TTC549 (cell line): Measurements from ENCODE around the gene FABP3.

Source experiments
- FAIRE-seq: peaks from 2 replicates; lab custom pipeline; 2012; peaks lifted over from hg19 to GRCh38; lab: Jason Lieb, UNC

FABP3 gene

DNA sequence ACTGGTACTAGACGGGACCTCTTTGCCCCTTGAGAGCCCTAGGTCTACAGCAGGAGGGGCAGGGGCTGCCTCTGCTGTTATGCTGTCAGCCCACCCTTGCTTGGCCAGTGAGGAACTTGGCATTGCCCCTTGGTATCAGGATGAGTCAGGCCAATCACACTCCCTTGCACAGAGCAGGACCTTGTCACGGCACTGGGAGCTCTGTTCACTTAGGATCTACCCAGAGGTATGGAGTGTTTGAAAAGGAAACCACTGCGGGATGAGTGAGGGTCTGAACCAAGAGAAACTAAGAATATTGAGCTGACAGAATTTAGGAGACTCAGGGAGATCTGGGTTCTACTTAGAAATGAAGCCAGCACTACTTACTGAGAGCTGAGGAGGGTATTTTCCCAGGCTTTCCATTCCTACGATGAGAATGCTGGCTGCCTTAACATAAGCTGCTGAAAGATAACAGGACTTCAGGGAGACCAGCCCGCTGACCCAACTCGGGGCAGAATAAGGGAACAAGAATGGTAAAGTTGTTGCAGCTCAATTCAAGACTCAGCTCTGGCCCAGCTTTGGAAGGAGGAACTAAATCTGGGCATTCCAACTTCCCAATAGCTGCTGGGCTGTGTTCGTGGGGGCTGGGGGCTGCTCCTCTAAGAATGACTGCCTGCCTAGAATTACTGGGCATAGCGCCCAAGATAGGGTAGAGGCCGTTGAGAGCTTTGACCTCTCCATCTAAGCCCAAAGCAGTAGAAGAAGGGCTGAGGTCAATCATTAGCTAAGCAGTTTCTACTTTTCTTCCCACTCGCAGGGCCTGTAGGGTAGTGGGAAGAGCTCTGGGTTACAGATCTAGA is 1.5 kb downstream of the FABP3 start:
- no peak for FAIRE-seq

DNA sequence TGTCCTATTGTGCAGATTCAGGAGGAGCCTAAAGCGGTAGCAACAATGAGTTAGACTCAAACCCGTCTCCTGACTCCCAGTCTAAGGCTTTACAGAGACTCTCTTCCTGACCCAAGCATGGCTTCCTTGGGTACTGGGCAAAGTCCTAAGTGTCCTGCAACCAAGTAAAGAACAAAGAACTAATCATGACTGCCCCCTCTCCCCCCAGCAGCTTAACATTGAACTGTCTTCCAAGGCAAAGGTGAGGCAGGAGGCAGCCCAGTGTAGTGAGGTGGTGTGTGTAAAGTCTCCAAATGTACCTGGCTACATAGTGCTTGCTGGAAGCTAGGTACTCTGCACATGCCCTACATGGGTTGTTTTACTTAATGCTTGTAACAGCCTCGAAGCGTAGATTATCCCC is 2.3 kb downstream of the FABP3 start:
- no peak for FAIRE-seq

- FAIRE-seq = no peak
Observed at GRCh38 chr1:31370021-31370420, 2.9 kb downstream of the FABP3 start.

GRCh38 chr1:31368611-31369107 is 4.2 kb downstream of the FABP3 start:
- FAIRE-seq = no peak

- no peak for FAIRE-seq
Observed at GRCh38 chr1:31366796-31367195, 6.1 kb downstream of the FABP3 start.

- FAIRE-seq = no peak
Observed at GRCh38 chr1:31364561-31365250, 8.2 kb downstream of the FABP3 start.

GRCh38 chr1:31362032-31362431 is 10.8 kb downstream of the FABP3 start:
- FAIRE-seq = no peak

DNA sequence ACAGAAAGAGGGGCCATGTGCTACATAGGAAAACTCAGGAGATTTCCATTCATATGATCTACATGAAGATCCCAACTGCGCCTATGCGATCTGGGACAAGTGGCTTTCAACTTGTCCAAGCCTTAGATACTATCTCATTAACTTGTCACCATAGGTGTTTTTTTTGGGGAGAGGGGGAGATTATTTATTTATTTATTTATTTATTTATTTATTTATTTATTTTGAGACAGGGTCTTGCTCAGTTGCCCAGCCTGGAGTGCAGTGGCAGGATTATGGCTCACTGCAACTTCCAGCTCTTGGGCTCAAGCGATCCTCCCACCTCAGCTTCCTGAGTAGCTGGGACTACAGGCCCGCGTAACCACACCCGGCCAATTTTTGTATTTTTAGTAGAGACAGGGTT is 11.3 kb downstream of the FABP3 start:
- no peak for FAIRE-seq

DNA sequence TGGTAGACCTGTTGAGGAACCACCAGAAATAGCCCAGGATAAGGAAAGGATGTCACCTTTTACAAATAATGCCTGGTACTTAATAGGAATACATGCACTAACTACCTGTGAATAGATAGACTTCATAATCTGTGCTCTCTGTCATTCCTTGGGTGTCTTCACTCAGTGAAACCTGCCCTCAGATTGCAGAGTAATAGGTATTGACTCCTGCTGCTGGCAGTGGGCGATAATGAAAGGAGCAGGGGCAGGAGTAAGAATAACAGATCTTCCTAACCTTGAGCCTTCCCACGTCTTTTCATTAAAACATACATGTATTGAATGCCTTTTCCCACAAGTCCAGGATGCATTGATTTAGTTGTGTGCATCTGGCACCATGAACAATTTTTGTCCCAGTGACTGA is 16.4 kb downstream of the FABP3 start:
- no peak for FAIRE-seq

- no peak for FAIRE-seq
Observed at GRCh38 chr1:31354283-31354682, 18.6 kb downstream of the FABP3 start.

DNA sequence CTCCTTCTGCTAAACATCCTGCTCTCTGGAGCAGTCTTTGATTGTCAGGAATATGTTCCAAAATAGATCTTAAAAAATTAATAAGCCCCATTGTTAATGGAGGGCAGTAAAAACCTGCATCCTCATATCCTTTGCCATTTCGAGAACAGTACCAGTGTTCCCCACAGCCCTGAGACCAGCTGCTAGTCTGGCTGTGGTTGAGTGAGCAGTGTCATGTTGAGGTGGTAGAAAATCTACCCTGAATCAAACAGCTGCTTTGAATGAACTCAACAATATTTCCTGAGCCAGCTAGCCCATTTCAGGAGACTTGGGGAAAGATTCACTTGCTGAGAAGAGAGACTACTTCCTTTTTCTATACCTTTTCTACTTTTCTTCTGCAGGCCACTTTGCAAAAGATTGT is 24.4 kb downstream of the FABP3 start:
- no peak for FAIRE-seq

- FAIRE-seq = no peak
Observed at GRCh38 chr1:31346785-31347184, 26.1 kb downstream of the FABP3 start.

DNA sequence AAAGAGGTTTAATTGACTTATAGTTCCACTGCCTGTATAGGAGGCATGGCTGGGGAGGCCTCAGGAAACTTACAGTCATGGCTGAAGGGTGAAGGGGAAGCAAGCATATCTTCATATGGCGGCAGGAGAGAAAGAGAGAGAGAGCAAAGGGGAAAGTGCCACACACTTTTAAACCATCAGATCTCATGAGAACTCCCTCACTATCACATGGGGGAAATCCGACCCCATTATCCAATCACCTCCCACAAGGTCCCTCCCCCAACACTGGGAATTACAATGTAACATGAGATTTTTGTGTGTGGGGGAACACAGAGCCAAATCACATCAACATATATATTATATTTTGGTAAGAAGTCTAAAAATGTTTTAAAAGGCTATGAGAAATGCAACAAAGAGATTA is 27.2 kb downstream of the FABP3 start:
- FAIRE-seq = no peak

GRCh38 chr1:31344503-31344902 is 28.4 kb downstream of the FABP3 start:
- FAIRE-seq = no peak

- FAIRE-seq = no peak
Observed at GRCh38 chr1:31336687-31337467, 36.0 kb downstream of the FABP3 start.

DNA sequence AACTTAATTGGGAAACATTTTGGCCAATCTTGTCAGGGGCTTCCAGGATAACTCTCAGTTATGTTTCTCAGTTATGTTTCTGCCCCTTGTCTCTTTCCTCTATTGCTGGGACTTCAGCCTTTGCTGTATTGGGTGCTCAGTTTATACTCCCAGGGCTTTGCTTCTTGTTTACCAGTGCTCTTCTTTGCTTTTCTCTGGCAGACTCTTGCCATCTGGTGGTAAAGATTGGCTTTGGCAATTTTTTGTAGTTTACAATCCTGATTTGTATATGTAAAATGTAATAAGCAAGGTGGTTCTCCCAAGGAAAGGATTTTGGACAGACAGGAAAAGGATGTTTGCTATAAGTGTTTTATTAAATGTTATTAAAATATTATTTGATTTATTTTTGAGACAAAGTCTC is 37.9 kb downstream of the FABP3 start:
- peak; percentile 74 for FAIRE-seq

GRCh38 chr1:31327381-31327780 is 45.5 kb downstream of the FABP3 start:
- FAIRE-seq = no peak

GRCh38 chr1:31326461-31326860 is 46.4 kb downstream of the FABP3 start:
- no peak for FAIRE-seq

- FAIRE-seq = no peak
Observed at GRCh38 chr1:31324992-31325391, 47.9 kb downstream of the FABP3 start.

DNA sequence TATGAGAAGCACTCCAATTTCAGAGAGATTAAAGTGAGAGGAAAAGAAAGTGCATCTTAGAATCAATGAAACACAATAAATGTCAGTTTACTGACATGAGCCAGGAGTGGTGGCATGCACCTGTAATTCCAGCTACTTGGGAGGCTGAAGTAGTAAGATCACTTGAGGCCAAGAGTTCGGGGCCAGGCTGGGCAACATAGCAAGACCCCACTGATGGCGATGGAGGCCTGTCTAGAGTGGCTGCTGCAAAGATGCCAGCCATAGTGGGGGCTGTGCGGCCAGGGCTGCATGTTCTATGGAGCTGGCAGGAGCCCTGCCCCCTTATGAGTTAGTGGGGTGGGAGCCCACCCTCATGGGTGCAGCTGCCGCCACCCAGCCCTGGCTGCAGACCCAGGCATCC is 48.8 kb downstream of the FABP3 start:
- FAIRE-seq = no peak

GRCh38 chr1:31318146-31318545 is 54.7 kb downstream of the FABP3 start:
- FAIRE-seq = no peak

DNA sequence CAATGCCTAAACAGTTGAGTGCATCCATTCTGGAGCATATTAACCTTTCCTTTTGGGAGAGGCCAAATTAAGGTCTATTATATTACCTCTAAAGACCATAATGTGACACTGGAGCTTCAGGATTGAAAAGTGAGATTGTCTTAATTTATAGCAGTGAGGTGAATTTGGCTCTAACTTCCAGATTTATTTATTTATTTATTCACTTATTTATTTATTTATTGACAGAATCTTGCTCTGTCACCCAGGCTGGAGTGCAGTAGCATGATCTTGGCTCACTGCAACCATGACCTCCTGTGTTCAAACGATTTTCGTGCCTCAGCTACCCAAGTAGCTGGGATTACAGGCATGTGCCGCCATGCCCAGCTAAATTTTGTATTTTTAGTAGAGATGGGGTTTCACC is 57.0 kb downstream of the FABP3 start:
- FAIRE-seq = no peak
